T-helper 1 cell (primary cell): Measurements from ENCODE around the gene CRYGD.
"Not testable (repeated sequence)": the region's sequence is repeated elsewhere in the genome, so short reads cannot be mapped to it uniquely, and the experiment has no call there.

Experiments
- DNase-seq, 5 donors: peaks; one replicate each; pipeline ENCODE4 v3.0.0-alpha.2; 2012 to 2020
- total RNA-seq, 4 donors: gene quantifications; one replicate each; lab custom pipeline; 2026; lab: John Stamatoyannopoulos, UW

Gene CRYGD
- 0 reads per million in 4 donors for total RNA-seq

DNA sequence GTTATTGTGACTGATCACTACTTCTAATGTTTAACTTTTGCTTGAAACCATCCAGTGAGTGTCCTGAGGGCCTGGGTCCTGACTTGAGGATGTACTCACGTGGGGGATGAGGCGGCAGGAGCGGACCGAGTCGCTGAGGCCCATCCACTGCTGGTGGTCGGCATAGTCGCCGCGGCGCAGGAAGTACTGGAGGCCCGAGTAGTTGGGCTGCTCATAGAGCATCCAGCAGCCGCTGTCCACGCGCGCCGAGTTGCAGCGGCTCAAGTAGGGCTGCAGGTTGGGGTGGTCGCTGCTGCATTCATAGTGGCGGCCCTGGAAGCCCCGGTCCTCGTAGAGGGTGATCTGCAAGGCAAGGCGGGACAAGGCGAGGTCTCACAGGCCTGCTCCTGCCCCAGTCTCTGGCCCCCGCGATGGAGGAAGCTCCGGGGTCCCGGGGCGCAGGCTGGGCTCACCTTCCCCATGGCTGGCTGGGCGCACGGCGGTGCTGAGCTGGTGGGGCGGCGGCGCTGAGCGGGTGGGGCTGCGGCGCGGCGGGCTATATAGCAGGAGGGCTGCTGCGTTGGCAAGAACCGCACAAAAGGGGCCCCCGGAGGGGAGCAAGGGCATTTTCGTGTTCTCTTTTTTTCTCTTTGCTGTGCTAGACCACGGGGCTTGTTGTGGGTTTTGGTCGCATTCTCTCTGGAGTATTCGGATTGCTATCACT is at the start of gene CRYGD:
TSS of gene CRYGD (minus strand) at position 512 of the 703 bp plus-strand sequence. CDS start at position 461, 51 bp downstream.
- DNase-seq: not testable (repeated sequence)

DNA sequence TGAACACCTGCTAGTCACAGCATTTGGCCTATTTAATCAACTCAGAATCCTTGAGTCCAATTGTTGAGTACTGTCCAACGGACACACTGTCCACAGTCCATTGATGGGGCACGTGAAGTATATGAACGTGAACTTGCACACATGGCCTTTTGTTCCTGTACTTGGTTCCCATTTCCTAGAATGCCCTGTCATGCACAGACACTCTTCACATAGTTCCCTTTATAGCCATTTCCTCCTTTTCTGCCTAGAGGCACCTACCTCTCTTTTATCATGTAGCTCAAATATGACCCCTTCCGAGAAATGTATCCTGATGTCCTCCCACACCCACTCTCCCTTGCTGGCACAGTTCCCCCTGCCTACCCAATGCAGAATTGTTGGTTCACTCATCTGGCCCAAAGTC is 47.8 kb upstream of the CRYGD start:
- no peak for DNase-seq

DNA sequence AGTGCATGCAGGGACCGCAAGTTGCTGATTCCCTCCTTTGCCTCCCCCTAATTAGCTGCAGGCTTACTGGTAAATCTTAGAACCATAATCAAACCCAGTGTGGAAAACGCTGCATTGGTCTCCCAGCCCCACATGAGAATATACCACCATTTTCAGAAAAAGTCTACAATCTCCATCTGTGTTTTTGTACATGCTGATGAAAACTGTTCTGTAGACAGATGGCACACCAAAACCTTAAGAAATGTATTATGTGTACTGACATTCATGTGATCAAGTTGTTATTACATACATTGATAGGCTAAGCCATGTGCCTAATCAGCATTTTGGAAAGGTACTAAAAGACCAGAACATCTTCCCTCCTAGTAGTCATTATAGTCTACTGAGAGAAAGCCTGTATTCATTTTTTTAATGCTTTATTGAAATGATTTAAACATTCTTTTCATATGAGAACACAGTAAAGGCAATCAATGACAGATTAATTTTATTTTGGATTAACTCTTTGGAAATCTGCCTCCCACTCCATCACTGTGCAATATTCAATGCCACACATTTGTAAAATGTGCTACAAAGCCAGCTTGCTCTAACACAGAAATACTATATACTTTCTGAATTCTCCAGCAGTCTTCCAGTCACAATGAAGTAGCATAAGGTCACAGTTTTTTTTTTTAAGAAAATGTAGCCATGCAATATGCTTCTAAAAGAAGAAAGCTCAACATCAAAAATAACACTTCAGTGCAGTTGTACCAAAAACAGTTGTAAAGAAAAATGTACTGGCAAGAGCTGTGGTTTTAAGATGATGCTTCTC is 40.8 kb upstream of the CRYGD start:
- no peak for DNase-seq

DNA sequence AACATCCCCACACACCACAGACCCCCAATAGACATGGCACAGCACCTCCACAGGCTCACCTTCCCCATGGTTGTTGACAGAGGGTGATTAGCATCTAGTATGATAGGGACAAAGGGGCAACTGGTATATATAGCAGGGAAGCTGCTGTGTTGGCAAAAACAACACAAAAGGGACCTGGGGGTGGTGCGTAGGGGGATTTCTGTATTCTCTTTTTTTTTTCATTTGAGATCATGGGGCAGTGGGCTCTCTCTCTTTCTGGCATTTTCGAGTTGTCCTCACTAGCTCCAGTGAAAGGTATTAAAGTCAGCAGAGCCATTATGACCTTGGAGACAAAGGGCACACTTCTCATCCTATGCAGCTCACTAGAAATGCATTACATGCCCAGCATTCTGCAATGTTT is 39.2 kb upstream of the CRYGD start, which contains the start of gene CRYGA:
TSS of gene CRYGA (minus strand) at position 101 of the 400 bp plus-strand sequence. CDS start at position 68, 33 bp downstream.
- no peak for DNase-seq

DNA sequence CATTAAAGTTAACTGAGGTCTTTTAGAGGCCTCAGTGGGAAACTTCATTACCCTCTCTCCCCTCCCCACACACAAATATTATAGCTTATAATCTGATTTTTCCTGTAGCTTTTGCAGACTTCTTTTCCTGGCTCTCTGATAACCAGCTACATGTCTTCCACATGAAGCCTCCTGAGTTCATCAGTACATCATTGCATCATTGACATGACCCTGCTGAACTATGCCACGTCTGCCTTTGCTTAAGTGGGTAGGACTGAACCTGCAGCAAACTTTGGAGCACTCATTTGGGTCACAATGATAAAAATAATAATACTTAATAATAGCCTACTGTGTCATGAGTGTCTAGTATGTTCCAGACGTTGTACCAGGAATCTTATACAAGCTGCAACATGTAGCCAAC is 32.1 kb upstream of the CRYGD start:
- DNase-seq: no peak

DNA sequence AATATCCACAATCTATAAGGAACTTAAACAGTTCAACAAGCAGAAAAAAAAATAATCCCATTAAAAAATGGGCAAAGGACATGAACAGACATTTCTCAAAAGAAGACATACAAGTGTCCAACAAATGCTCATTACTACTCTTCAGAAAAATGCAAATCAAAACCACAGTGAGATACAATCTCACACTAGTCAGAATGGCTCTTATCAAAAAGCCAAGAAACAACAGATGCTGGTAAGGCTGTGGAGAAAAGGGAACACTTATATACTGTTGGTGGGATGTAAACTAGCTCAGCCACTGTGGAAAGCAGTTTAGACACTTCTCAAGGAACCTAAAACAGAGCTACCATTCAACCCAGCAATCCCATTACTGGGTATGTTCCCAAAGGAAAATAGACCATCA is 28.8 kb upstream of the CRYGD start:
- DNase-seq: no peak

DNA sequence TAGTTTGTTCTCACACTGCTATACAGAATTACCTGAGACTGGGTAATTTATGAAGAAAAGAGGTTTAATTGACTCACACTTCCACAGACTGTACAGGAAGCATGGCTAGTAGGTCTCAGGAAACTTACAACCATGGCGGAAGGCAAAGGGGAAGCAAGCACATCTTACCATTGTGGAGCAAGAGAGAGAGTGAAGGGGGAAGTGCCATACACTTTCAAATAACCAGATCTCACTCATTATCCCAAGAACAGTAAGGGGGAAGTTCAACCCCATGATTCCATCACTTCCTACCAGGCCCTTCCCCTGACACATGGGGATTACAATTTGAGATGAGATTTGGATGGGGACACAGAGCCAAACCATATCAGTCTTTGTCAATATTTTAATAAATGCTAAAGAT is 26.6 kb upstream of the CRYGD start:
- DNase-seq: no peak

DNA sequence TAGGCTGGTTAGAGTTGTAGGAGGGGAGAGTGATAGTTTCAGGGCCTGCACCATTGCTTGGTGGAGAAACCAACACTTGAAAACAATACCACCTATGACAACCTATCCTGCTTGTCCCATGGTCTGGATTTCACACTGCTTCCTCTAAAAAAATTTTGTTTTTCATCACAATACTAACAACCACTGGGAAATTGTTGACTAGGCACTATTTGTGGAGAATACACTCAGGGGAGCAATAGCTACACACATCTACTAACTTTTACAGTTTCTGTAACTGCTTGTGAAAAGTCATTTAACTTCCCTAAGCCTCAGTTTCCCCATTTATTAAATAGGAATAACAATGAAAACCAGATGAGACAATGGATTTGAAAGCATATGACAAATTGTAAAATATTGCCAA is 25.8 kb upstream of the CRYGD start:
- DNase-seq: no peak

DNA sequence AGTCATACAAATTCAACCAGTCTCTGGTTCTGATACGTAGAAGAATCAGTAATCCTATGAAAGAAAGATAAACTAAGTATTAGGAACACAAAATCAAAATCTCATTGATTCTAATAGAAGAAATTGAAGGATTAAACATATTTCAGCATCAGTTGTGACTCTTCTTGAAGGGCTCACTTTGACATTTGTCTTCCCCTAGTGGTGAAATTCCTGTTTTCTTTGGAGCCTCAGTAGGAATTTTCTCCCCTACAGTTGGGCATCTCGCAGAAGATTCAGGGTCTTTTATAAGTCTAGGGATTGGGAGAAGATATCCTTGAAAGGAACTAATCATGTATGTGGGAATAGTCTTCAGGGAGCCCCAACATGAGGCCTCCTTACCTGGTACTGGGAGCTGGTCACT is 24.5 kb upstream of the CRYGD start:
- DNase-seq: no peak

DNA sequence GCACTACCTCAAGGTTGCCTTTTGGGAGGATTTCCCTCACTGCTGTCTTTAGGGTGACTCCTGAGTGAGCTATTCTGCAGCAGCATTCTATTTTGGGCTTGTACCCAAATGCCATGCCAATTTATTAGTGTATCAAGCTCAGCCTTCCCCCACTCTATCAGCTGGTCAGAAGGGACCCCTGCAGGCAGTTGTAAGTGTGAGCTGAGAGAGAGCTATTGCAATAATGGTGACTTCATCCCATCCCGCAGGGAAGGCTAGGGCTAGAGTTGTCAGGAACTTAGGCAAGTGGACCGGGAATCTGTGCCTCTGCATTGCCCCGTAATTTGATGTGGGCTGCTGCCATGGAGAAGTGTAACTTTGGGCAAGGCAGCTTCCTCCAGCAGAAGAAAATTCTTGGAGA is 23.4 kb upstream of the CRYGD start:
- no peak for DNase-seq

DNA sequence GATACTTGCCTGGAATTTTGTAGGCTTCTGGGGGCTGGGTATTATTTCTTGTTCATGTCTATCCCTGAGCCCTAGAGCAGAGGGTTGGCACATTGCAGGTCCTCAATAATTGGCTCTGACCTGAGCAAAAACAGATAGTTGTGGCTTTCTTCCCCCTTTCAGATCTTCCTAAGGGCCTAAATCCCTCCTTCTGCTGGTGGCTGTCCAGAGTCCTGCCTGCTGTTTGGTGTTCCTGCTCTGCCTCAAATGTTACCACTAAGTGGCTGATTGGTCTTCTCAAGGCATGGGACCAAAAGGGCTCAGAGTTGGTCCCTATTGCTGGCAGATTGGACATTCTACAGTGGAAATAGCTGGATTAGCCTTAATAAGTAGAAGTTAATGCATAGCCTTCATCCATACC is 22.7 kb upstream of the CRYGD start:
- DNase-seq: no peak

DNA sequence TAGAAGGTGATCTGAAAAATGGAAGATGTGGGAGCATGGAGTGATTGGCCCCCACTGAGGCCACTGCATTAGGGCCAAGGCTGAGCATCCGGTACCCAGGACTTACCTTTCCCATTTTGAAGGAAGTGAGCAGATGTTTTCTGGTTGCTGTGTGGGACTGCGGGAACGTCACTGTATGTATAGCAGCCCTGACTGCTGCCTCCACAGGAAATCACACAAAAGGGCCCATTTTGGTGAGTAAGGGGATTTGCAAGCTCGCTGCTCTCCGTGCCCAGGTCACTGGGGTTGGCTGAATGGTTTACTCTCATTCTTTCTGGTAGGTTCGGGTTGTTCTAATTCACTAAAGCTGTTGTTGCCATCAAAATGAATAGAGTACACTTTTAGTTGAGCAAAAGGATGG is 21.7 kb upstream of the CRYGD start, which contains the start of gene CRYGB:
TSS of gene CRYGB (minus strand) at position 153 of the 400 bp plus-strand sequence. CDS start at position 115, 38 bp downstream.
- DNase-seq: no peak

DNA sequence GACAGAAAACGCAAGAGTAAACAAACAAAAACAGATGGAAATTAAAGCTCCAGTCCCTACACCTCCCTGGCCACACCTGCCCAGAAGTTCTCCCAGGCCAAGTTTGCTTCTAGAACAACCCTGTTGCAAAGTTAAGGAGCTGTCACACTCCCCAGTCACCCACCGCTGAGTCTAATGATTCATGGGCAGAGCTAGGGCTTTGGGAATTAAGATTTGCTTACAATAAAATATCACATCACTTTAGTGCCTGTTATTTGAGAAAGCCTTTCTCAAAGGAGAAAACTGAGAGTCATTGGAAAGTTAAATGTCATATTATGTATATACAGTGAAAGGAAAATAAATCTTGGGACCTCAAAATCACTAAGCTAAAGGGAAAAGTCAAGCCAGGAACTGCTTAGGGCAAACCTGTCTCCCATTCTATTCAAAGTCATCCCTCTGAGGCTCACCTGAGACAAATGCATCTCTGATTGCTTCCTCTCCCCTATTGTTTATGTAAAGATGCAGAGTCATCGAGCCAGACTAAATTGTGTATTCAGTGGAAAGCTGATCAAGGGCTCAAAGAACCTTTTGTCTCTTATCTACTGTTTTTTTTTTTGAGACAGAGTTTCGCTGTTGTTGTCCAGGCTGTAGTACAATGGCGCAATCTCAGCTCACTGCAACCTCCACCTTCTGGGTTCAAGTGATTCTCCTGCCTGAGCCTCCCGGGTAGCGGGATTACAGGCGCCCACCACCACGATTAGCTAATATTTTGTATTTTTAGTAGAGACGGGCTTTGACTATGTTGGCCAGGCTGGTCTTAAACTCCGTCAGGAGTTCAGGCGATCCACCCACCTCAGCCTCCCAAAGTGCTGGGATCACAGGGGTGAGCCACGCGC is 18.8 kb upstream of the CRYGD start:
- DNase-seq: no peak

DNA sequence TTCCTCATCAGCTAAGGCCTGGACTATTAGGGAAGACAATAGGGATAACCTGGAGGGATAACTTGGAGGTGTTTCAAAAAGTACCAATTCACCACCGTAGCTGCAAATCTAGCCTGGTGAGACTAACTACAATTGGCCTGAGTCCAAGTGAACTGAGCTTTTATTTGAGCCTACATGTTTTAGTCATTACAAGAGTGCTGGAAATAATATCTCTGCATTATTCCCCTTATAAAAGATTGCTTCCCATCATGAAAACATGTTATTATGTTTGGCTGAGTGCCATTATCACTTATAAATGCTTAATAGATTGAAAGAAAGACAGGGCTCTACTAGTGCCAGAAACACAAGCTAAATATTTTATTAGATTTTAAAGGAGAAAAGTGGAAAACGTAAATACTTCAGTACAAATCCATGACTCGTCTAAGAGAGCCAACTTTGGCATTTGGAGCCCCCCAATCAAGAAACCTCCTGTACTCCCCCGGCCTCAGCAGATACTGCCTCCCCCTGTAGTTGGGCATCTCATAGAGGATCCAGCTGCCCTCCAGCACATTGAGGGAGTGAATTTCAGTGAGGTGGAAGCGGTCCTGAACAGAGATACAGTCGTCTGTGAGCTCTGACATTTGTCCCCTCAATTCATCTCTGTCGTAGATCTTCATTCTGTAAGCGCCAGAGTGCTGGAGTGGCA is 18.1 kb upstream of the CRYGD start:
- no peak for DNase-seq

DNA sequence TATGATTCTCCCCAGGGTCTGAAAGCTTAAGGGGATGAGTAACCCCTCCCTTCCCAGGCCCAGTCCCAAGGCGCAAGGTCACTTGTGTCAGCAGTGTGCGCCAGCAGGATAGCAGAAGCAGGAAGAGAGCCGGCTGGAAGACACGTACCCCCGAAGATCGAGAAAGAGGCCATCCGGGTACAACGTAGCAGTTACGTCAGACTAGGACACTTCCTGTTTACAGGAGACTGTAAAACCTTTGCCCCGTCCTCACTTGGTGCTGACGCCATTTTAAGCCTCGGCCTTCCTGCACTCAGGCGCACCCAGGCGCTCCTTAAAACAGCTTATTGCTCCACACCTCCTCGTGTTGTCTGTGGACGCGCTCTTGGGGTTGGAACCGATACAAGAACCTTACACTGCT is 15.1 kb upstream of the CRYGD start:
- DNase-seq: no peak

DNA sequence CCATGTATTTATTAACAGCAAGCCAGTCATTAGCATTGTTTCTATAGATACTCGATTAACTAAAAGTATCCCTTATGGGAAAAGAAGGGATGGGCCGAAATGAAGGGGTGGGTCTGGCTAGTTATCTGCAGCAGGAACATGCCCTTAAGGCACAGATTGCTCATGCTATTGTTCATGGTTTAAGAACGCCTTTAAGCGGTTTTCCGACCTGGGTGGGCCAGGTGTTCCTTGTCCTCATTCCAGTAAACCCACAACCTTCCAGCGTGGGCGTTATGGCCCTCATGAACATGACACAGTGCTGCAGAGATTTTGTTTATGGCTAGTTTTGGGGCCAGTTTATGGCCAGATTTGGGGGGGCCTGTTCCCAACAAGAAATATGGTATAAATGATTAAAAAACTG is 14.0 kb upstream of the CRYGD start:
- DNase-seq: not testable (repeated sequence)

DNA sequence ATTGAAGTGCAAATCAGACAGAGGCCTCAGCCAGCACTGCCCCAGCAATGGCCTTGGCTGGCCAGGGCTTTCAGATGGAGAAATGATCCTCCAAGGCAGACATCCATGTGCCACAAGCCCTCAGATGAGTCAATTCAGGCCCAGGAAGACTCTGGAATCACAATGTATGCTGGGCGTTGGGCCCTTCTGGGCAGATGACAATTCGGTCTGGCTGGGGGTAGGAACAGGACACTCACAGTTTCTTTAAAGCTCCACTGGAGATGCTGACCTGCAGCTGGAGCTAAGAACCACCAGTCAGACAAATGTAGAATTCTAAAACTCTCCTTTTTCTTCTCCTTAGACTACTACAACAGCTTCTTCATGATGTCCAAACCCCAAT is 12.4 kb upstream of the CRYGD start:
- DNase-seq: no peak

DNA sequence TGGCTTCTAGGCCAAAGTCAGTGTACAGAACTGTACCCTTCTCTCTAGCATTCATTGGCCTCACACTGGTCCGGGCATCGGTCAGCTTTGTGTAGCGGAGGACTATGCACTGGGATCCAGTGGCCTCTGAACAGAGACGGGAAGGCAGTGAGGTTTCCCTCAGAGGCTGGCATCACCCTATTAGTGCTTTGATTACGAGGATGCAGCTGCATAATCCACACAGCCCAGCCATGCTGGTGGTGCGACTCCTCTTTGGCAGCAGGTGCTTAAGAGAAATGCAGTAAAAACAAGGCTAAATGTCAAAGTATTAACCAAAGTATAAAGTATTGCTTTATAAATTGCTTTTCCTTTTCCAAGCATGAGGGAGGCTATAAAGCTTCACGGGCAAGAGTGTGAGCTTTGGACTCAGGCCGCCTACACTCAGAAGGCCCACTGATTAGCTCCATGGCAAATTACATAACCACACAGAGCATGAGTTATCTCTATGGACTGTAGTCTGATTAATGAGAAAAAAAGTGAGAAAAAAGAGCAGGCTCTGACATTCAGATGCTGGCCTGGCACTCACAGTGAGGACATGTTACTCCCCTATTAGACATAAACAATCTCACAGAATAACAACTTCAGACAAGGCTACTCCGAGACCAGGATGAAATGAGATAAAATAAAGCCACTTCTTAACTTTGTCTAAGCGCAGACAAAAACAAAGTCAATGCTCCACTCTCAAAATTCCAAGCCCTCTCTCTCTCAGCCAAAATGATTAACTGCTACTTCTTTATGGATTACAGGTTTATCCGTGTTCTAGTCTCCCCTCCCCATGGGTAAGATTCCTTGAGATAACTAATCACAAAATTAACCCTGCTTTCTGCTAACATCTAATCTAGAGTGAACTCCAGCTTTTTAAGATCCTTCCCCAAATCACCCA is 11.7 kb upstream of the CRYGD start:
- DNase-seq: no peak

DNA sequence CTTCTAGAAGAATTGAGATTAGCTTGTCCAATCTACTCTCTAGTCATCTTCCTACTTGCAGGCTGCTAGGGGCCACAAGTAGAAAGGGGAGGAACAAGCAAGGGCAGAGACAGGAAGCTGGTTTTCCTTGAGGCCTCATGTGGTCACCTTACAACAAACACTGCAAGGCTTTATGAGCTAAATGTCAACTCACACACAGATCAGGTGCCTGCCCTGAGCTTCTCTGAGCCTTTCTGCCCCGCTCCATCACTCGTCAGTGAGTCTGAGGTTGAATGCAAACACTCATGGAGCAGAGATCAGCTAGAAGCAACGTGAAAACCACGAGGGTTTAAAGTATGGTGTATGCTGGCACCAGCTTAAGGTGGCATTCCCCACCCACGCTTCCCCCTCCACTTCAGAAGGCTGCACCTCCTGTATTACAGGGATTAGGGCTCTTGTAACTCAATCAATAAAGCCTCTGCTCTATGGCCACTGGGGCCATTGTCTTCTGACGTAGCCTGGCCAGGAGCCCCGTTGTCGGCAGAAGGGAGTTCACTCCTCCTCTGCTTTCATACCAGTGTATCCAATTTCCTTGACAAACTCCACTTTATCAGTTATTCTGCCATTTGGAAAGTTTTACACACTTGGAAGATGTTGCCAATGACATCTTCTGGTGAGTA is 10.7 kb upstream of the CRYGD start:
- peak in 1 of 5 donors; percentile 20 for DNase-seq

DNA sequence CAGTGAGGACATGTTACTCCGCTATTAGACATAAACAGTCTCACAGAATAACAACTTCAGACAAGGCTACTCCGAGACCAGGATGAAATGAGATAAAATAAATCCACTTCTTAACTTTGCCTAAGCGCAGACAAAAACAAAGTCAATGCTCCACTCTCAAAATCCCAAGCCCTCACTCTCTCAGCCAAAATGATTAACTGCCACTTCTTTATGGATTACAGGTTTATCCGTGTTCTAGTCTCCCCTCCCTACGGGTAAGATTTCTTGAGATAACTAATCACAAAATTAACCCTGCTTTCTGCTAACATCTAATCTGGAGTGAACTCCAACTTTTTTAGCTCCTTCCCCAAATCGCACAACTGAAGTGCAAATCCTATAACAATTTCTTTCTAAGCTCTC is 6.4 kb upstream of the CRYGD start:
- DNase-seq: no peak
